H1 (cell line): ENCODE measurements around the gene HIVEP2. TPM values are rescaled to one million over a fixed set of nuclear protein-coding genes. Genes with fewer than 3 reads are reported as not detected.

Experiments used
- CHD2 ChIP-seq: IDR thresholded peaks from 2 replicates; pipeline ENCODE4 v1.6.1; 2012; ENCODE audit warnings: low read length, improper control_type of control experiment
- HDAC6 ChIP-seq: IDR thresholded peaks from one replicate; pipeline ENCODE4 v1.7.1; 2012; ENCODE audit warnings: low read depth, mild to moderate bottlenecking, inconsistent platforms, low read length, moderate library complexity
- JUND ChIP-seq: IDR thresholded peaks from 2 replicates; pipeline ENCODE4 v1.6.1; 2011; ENCODE audit warnings: mild to moderate bottlenecking, improper control_type of control experiment, low read length
- KDM5A ChIP-seq: fragments of 200-600 bp; IDR thresholded peaks from 2 replicates; pipeline ENCODE4 v1.7.1; 2012; ENCODE audit warnings: mild to moderate bottlenecking, low read length, inconsistent platforms, mixed read lengths
- RBBP5 ChIP-seq: IDR thresholded peaks from 2 replicates; pipeline ENCODE4 v1.7.1; 2012; ENCODE audit warnings: low read depth, mild to moderate bottlenecking, inconsistent platforms, low read length, moderate library complexity, borderline replicate concordance
- RFX5 ChIP-seq: IDR thresholded peaks from 2 replicates; pipeline ENCODE4 v1.6.1; 2011; ENCODE audit warnings: low read depth, low read length, improper control_type of control experiment, borderline replicate concordance
- polyA plus RNA-seq, 7 experiments: library from polyadenylated mRNA; depleted of rRNA in 3 of 7; stranded (reverse) in 5 of 7; unstranded in 2 of 7; fragments of >200 nt in 5 of 7; fragments of 200-250 nt in 2 of 7; gene quantifications; 1 replicate in 5 of 7; 2 replicates in 1 of 7; 4 replicates in 1 of 7; pipeline versions ENCODE4 v1.2.1 to v1.2.3, GENCODE V29; 2011 to 2013; ENCODE audit warnings: missing spikeins in 2 of 7, mixed read lengths in 2 of 7
- total RNA-seq: library from RNA; stranded (reverse); fragmentation: NEBNext Ultra II Directional; extraction: Animal tissue kit (Norgen Biotek cat#: 25700); gene quantifications from 2 replicates; pipeline ENCODE4 v1.2.1, GENCODE V29; 2021
- TF ChIP-seq, protein P1 (sequence below): fragments of 300-600 bp; sonication (generic); IDR thresholded peaks from 2 replicates; pipeline ENCODE4 v1.7.1; 2012; ENCODE audit warnings: low read length, moderate library complexity, mild to moderate bottlenecking, inconsistent platforms; ENCODE audit not compliant: insufficient replicate concordance

The HIVEP2 gene
- total and polyA plus RNA-seq, 2 of the 8 experiments (the other 6 are each of a cell fraction or from before 2014, with no cell fraction given), result 2.2 to 6.1 TPM

DNA sequence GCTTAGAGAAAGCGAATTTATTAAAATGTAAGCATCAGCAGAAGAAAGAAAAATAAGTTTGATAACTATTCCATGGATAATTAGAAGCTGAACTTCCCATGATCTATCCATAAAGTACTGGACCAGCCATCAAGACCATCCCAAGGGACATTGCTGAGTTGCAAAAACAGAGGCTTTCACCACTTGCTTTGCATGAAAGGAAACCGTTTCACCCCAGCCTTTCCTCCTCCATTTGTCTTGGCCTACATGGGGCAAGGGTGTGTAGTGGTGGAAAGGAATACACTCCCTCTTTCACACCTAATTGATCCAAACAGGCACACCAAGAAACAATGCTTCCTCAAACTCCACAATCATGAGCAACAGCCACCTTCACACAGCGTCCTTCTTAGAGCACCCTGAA, 10.4 kb downstream of the HIVEP2 start (continued):
- TF ChIP-seq, protein P1, sequence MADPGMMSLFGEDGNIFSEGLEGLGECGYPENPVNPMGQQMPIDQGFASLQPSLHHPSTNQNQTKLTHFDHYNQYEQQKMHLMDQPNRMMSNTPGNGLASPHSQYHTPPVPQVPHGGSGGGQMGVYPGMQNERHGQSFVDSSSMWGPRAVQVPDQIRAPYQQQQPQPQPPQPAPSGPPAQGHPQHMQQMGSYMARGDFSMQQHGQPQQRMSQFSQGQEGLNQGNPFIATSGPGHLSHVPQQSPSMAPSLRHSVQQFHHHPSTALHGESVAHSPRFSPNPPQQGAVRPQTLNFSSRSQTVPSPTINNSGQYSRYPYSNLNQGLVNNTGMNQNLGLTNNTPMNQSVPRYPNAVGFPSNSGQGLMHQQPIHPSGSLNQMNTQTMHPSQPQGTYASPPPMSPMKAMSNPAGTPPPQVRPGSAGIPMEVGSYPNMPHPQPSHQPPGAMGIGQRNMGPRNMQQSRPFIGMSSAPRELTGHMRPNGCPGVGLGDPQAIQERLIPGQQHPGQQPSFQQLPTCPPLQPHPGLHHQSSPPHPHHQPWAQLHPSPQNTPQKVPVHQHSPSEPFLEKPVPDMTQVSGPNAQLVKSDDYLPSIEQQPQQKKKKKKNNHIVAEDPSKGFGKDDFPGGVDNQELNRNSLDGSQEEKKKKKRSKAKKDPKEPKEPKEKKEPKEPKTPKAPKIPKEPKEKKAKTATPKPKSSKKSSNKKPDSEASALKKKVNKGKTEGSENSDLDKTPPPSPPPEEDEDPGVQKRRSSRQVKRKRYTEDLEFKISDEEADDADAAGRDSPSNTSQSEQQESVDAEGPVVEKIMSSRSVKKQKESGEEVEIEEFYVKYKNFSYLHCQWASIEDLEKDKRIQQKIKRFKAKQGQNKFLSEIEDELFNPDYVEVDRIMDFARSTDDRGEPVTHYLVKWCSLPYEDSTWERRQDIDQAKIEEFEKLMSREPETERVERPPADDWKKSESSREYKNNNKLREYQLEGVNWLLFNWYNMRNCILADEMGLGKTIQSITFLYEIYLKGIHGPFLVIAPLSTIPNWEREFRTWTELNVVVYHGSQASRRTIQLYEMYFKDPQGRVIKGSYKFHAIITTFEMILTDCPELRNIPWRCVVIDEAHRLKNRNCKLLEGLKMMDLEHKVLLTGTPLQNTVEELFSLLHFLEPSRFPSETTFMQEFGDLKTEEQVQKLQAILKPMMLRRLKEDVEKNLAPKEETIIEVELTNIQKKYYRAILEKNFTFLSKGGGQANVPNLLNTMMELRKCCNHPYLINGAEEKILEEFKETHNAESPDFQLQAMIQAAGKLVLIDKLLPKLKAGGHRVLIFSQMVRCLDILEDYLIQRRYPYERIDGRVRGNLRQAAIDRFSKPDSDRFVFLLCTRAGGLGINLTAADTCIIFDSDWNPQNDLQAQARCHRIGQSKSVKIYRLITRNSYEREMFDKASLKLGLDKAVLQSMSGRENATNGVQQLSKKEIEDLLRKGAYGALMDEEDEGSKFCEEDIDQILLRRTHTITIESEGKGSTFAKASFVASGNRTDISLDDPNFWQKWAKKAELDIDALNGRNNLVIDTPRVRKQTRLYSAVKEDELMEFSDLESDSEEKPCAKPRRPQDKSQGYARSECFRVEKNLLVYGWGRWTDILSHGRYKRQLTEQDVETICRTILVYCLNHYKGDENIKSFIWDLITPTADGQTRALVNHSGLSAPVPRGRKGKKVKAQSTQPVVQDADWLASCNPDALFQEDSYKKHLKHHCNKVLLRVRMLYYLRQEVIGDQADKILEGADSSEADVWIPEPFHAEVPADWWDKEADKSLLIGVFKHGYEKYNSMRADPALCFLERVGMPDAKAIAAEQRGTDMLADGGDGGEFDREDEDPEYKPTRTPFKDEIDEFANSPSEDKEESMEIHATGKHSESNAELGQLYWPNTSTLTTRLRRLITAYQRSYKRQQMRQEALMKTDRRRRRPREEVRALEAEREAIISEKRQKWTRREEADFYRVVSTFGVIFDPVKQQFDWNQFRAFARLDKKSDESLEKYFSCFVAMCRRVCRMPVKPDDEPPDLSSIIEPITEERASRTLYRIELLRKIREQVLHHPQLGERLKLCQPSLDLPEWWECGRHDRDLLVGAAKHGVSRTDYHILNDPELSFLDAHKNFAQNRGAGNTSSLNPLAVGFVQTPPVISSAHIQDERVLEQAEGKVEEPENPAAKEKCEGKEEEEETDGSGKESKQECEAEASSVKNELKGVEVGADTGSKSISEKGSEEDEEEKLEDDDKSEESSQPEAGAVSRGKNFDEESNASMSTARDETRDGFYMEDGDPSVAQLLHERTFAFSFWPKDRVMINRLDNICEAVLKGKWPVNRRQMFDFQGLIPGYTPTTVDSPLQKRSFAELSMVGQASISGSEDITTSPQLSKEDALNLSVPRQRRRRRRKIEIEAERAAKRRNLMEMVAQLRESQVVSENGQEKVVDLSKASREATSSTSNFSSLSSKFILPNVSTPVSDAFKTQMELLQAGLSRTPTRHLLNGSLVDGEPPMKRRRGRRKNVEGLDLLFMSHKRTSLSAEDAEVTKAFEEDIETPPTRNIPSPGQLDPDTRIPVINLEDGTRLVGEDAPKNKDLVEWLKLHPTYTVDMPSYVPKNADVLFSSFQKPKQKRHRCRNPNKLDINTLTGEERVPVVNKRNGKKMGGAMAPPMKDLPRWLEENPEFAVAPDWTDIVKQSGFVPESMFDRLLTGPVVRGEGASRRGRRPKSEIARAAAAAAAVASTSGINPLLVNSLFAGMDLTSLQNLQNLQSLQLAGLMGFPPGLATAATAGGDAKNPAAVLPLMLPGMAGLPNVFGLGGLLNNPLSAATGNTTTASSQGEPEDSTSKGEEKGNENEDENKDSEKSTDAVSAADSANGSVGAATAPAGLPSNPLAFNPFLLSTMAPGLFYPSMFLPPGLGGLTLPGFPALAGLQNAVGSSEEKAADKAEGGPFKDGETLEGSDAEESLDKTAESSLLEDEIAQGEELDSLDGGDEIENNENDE, result no peak
- no peak for TF ChIP-seq RBBP5
- TF ChIP-seq RFX5, result no peak
- no peak for TF ChIP-seq CHD2
- TF ChIP-seq JUND, result no peak
- TF ChIP-seq KDM5A, result no peak
- no peak for TF ChIP-seq HDAC6
